Dermis blood vessel endothelial cell (primary cell): ENCODE data around the gene SPOUT1. TPM values are rescaled to one million over a fixed set of nuclear protein-coding genes. Genes with fewer than 3 reads are reported as not detected.
"Not testable (repeated sequence)": the region's sequence is repeated elsewhere in the genome, so short reads cannot be mapped to it uniquely, and the experiment has no call there.

Source experiments
- DNase-seq: peaks from one replicate; pipeline ENCODE4 v3.0.0; 2010
- total RNA-seq: library from RNA; depleted of rRNA; stranded (reverse); fragments of >200 nt; gene quantifications from 2 replicates; pipeline ENCODE4 v1.2.3, GENCODE V29; 2014

The SPOUT1 gene
- total RNA-seq: 31.1 and 55.7 TPM in 2 replicates

DNA sequence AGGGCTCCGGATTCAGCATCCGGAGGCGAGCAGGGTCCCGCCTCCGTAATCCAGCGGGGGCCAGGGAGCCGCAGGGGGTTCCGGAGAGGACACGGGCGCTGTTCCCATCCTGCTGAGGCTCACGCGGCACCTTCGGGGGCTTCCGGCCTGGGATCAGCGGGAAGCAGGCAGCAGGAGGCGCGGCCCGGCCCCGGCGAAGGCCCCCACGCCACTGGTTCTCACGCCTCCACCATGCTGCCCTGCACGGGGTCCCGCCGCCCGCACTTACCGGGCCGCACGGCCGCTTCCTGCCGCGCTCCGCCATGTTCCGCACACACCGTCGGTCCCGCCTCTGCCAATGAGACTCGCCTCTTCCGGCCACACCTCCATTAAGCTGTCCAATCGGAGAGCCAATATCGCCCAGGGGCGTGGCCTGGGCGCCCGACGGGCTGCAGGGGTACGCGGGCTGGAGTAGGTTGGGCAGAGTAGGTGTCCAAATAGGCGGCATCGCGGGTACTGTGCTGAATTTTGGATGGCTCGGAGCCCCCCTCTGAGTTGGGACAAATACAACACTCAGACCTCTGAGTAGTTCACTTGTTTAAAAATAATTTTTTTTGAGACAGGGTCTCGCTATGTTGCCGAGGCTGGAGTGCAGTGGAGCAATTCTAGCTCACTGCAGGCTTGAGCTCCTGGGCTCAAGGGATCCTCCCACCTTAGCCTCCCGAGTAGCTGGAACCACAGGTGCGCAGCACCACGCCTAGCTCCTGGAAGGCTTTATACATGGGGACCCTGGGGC is at the start of gene SPOUT1:
SPOUT1 (minus strand) TSS at position 318 of the 775 bp plus-strand sequence; CDS start at position 304, 14 bp downstream.
- peak; percentile 93 for DNase-seq

DNA sequence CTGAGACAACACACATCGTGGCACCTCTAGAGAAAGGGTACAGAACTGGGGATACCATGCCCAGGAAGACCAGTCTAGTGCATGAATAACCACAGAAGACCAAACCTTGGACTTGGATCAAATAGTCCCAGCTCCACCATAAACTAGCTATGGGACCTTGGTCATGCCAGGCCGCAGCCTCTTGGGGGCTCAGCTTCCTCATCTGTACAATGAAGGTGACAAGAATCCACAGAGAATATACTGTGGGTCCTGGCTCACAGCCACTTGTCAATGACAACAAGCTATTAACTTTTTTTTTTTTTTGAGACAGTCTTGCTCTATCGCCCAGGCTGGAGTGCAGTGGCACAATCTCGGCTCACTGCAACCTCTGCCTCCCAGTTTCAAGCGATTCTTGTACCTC is 48.3 kb upstream of the SPOUT1 start:
- no peak for DNase-seq

DNA sequence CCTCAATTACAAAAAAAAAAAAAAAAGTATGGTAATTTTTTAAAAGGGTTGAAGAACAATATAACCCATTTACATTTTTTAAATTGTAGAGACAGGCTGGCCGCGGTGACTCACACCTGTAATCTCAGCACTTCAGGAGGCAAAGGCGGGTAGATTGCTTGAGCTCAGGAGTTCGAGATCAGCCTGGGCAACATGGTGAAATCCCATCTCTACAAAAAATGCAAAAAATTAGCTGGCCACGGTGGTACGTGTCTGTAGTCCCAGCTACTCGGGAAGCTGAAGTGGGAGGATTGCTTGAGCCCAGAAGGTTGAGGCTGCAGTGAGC is 41.3 kb upstream of the SPOUT1 start:
- not testable (repeated sequence) for DNase-seq

GRCh38 chr9:128870128-128870940 is 40.7 kb upstream of the SPOUT1 start:
- DNase-seq: no peak

GRCh38 chr9:128863647-128864046 is 34.1 kb upstream of the SPOUT1 start:
- DNase-seq: peak; percentile 85

GRCh38 chr9:128862401-128862851 is 32.8 kb upstream of the SPOUT1 start:
- no peak for DNase-seq

GRCh38 chr9:128861501-128861900 is 31.9 kb upstream of the SPOUT1 start:
- DNase-seq: no peak

- DNase-seq: no peak
Observed at GRCh38 chr9:128860937-128861336, 31.3 kb upstream of the SPOUT1 start.

DNA sequence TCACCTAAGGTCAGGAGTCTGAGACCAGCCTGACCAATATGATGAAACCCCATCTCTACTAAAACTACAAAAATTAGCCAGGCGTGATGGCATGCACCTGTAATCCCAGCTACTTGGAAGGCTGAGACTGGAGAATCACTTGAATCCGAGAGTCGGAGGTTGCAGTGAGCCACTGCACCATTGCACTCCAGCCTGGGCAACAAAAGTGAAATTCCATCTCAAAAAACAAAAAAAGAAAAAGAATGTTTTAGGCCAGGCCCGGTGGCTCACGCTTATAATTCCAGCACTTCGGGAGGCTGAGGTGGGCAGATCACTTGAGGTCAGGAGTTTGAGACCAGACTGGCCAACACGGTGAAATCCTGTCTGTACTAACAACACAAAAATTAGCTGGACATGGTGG is 28.9 kb upstream of the SPOUT1 start:
- not testable (repeated sequence) for DNase-seq

DNA sequence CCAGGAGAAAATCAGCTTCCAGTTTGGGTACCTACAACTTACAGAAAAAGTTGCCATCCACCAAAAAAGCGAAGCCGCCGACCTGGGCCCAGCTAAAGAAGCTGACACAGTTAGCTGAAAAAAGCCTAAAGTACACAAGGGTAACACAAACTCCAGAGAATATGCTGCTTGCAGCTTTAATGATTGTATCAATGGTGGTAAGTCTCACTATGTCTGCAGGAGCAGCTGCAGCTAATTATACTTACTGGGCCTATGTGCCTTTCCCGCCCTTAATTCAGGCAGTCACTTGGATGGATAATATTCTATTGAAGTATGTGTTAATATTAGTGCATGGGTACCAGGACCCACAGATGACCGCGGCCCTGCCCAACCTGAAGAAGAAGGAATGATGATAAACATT is 24.9 kb upstream of the SPOUT1 start:
- DNase-seq: not testable (repeated sequence)

- not testable (repeated sequence) for DNase-seq
Observed at GRCh38 chr9:128852646-128853045, 23.1 kb upstream of the SPOUT1 start.

DNA sequence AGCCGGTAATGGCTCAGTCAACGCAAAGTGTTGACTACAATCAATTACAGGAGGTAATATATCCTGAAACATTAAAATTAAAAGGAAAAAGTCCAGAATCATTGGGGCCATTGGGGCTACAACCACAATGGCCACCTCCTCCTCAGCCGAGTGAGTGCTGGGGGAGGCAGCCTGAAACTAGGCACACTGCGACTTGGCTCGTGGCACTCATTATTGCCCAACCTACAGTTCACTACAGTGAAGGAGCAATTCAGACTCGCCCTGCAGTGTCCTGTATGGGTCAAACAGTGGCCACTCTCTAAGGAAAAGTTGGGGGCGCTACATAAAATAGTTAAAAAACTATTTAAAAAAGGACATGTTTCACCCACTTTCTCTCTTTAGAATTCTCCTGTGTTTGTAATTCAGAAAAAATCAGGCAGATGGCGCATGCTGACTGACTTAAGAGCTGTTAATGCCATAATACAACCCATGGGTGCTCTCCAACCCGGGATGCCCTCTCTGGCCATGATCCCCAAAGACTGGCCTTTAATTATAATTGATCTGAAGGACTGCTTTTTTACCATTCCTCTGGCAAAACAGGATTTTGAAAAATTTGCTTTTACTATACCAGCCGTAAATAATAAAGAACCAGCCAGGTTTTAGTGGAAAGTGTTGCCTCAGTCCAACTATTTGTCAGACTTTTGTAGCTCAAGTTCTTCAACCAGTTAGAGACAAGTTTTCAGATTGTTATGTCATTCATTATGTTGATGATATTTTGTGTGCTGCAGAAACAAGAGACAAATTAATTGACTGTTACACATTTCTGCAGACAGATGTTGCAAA is 22.4 kb upstream of the SPOUT1 start:
- peak; percentile 66 for DNase-seq

DNA sequence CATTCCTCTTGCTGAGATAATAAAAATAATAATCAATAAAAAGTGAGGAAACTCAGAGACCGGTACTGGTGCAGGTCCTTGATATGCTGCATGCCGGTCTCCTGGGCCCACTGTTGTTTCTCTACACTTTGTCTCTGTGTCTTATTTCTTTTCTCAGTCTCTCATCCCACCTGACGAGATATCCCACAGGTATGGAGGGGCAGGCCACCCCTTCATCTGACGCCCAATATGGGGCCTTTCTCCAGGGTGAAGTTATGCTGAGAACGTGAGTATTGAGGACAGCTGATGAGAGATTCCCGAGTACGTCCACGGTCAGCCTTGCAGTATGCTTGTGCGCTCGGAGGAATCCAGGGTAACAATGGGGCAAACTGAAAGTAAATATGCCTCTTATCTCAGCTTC is 21.4 kb upstream of the SPOUT1 start:
- DNase-seq: not testable (repeated sequence)

DNA sequence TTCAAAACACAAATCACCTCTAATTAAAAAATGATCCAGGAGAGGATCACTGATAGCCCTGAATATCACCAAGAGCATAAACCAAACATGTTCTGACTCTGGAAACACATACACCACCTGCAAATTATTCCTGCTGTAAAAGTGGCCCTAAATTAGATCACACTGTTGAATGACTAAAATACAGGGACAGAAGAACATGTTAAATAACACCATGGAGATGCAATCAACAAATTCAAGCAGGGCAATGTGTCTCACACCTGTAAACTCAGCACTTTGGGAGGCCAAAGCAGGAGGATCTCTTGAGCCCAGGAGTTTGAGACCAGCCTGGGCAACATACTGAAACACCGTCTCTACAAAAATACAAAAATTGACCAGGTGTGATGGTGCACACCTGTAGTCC is 18.2 kb upstream of the SPOUT1 start:
- DNase-seq: no peak

- no peak for DNase-seq
Observed at GRCh38 chr9:128846680-128847030, 17.1 kb upstream of the SPOUT1 start.

DNA sequence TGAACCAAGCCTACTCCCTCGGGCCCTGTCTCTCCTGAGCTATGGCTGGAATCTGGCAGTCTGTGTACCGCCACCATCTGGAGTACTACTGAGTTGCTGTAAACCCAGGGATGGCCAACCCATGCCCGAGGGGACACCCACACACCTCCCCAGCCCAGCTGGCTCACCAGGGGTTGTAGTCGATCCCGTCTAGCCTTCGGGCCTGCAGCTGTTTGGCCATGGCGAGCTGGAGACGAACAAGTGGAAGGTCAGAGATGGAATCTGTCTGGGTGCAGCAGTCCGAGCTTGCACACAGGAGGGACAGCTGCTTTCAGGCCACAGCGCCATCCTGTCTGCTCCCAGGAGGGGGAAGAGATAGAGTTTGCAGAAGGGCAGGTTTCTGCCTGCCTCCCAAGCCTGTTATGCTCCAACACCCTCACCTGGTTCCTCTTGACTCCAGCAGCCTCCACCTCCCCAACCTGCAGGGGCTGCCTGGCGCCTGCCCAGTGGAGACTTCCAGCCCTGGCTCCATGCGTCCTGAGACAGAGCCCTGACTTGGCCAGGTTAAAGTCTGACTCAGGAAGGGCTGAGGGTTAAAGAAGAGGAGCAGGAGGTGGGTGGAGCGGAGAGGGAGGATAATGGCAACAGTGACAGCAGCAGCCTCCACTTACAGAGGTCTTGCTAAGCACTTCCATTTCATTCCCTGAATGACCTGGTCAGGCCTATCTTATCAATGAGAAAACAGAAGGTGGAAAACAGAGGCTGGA is 15.8 kb upstream of the SPOUT1 start:
- DNase-seq: no peak

- not testable (repeated sequence) for DNase-seq
Observed at GRCh38 chr9:128843171-128843570, 13.6 kb upstream of the SPOUT1 start.

GRCh38 chr9:128841694-128842492 is 12.3 kb upstream of the SPOUT1 start:
- no peak for DNase-seq

DNA sequence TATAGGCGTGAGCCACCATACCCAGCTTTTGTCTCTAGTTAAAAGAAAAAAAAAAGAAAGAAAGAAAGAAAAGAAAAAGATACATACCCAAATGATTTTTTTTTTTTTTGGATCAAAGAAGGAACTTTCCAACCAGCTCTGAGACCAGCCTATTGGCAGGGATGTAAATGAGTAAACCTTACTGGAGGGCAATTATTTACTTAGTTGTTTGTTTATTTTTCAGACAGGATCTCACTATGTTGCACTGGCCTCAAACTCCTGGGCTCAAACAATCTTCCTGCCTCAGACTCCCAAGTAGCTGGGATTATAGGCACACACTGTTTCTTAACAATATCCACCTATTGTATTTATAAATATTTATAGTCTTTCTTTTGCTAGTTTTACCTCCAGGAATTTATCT is 10.9 kb upstream of the SPOUT1 start:
- DNase-seq: no peak

DNA sequence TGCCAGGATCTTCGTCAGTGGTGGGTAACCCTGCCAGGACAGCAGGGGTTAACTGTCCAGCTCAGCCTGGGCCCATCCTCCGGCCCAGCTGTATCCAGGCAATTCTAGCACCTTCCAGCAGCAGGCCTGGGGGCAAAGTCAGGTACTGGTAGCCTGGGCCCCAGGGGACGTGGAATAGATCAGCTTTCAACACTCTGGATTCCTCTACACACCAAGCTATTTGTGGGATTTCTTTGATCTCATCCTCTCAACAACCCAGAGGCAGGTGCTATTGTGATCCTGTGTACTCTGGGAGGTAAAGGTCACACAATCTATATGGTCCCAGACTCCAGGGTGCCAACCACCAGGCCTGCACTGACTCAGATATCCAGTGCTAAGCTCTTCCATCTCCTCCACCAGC is 8.7 kb upstream of the SPOUT1 start:
- no peak for DNase-seq

DNA sequence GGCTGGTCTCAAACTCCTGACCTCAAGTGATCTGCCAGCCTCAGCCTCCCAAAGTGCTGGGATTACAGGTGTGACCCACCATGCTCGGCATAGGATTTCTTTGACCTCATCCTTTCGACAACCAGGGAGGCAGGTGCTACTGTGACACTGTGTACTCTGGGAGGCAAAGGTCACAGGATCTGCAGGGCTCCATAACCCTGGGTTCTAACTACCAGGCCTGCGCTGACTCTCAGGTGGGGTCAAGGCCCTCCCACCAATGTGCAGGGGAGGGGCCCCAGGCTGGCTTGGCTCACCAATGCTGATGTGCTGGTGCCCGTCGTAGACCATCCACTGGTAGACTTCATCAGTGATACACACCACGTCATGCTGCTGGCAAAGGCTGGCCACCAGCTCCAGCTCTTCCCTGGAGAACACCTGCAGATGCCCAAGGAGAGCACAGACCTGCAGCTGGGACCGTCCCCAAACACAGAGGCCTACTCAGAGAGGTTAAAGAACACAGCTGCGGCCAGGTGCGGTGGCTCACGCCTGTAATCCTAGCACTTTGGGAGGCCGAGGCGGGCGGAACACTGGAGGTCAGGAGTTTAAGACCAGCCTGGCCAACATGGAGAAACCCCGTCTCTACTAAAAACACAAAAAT is 7.0 kb upstream of the SPOUT1 start:
- no peak for DNase-seq
